Small intestine (tissue), 7 donors: ENCODE data around the gene SHD. TPM values are rescaled to one million over a fixed set of nuclear protein-coding genes. Genes with fewer than 3 reads are reported as not detected.

ENCODE experiments used
- DNase-seq, 2 donors: peaks; one replicate each; pipeline versions ENCODE4 v3.0.0 to v3.0.0-alpha.2; 2013
- FAIRE-seq: peaks from 2 replicates; lab custom pipeline; 2012; peaks lifted over from hg19 to GRCh38; lab: Jason Lieb, UNC
- H3K27ac ChIP-seq, 3 donors: one replicate each; pipeline ENCODE4 v1.5.1; 2013; ENCODE audit warnings: low read length in 2 of 3, mild to moderate bottlenecking in 2 of 3, control low read depth in 1 of 3, inconsistent platforms in 1 of 3, low read depth in 1 of 3, moderate library complexity in 1 of 3
- H3K27me3 ChIP-seq, 3 donors: one replicate each; pipeline ENCODE4 v1.6.1; 2013; ENCODE audit warnings: low read length in 3 of 3, inconsistent platforms in 1 of 3; ENCODE audit not compliant: control insufficient read depth in 3 of 3, insufficient read depth in 3 of 3
- H3K36me3 ChIP-seq, 3 donors: one replicate each; pipeline ENCODE4 v1.6.1; 2013; ENCODE audit warnings: low read length in 3 of 3, inconsistent platforms in 1 of 3, low read depth in 1 of 3, mild to moderate bottlenecking in 1 of 3, moderate library complexity in 1 of 3; ENCODE audit not compliant: control insufficient read depth in 3 of 3, insufficient read depth in 2 of 3
- H3K4me1 ChIP-seq, 3 donors: one replicate each; pipeline ENCODE4 v1.6.1; 2013; ENCODE audit warnings: low read length in 2 of 3, inconsistent platforms in 1 of 3, low read depth in 1 of 3, mild to moderate bottlenecking in 1 of 3, moderate library complexity in 1 of 3; ENCODE audit not compliant: control insufficient read depth in 3 of 3, insufficient read depth in 2 of 3
- H3K4me3 ChIP-seq, 3 donors: one replicate each; pipeline ENCODE4 v1.5.1; 2013; ENCODE audit warnings: low read length in 3 of 3, control low read depth in 1 of 3, inconsistent platforms in 1 of 3, low read depth in 1 of 3, mild to moderate bottlenecking in 1 of 3, moderate library complexity in 1 of 3
- H3K9me3 ChIP-seq, 2 donors: one replicate each; pipeline ENCODE4 v1.6.1; 2013; ENCODE audit warnings: low read depth in 1 of 2, low read length in 1 of 2; ENCODE audit not compliant: control insufficient read depth in 2 of 2, insufficient read depth in 1 of 2
- WGBS, 3 donors: extraction: QIAGEN DNeasy Blood & Tissue Kit; methylation state at CpG; one replicate each; pipeline ENCODE4 v1.1.7; 2013; 5-methylcytosine and 5-hydroxymethylcytosine counted together
- polyA plus RNA-seq, 4 donors: library from polyadenylated mRNA; stranded (reverse) in 3 of 4; unstranded in 1 of 4; fragments of 200-250 nt in 3 of 4; fragments of 120-200 nt in 1 of 4; gene quantifications; one replicate each; pipeline versions ENCODE4 v1.2.1 to v1.2.3, GENCODE V29; 2013
- donor health status: healthy with polysubstance abuse.
- donor health status: control.
- donor health status: control.
- donor health status: Bipolar disorder and iron deficiency.
- donor health status: healthy.

The SHD gene
- polyA plus RNA-seq, 4 donors: 4.7 to 25.7 (median 10.6) TPM

- H3K36me3 ChIP-seq: peaks cover 32 to 89% (median 41%) of the 10 kb centered on the region in 3 donors
- no peak overlapping the region for H3K27ac ChIP-seq
- H3K9me3 ChIP-seq: peaks cover 0 to 23% of the 10 kb centered on the region in 2 donors
- no peak overlapping the region for H3K4me3 ChIP-seq
- DNase-seq (no peak), FAIRE-seq (no peak)
- no peaks in the 10 kb centered on the region for H3K4me1 ChIP-seq
- no peaks in the 10 kb centered on the region for H3K27me3 ChIP-seq
- WGBS, 3 donors: 94 to 95% (median 95%) methylated on average over 20 to 28 of the region's 28 CpGs
Observed at GRCh38 chr19:4258181-4258580, 20.9 kb upstream of the SHD start.

DNA sequence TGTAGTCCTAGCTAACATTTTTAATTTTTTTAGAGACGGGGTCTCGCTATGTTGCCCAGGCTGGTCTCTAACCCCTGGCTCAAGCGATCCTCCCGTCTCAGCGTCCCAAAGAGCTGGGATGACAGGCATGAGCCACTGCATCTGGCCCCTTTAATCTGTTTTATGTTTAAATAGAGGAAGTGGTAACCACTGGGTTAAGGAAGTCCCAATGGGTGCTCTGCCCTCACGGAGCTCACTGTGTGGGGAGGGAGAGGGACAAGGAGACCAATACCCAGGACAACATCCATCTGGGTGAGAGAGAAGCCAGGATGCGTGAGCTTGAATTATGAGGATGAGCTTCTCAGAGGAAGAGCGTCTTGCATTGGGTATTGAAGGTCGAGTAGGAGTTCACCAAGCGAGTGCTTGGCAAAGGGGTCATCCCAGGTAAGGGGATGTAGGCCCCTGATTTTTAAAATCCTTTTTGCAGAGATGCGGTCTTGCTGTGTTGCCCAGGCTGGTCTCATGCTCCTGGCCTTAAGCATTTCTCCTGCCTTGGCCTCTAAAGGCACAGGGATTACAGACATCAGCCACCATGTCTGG is 18.4 kb upstream of the SHD start:
- no peak for DNase-seq
- Histone ChIP-seq H3K27ac (no peak overlapping the region), H3K4me3 (no peak overlapping the region), H3K4me1 (no peaks in the 10 kb centered on the region), H3K36me3 (peaks cover 29 to 87% (median 29%) of the 10 kb centered on the region in 3 donors), H3K9me3 (peaks cover 0 to 9% of the 10 kb centered on the region in 2 donors), H3K27me3 (no peaks in the 10 kb centered on the region)
- no peak for FAIRE-seq
- WGBS, 3 donors: 92 to 96% (median 92%) methylated on average over 11 of the region's 11 CpGs

DNA sequence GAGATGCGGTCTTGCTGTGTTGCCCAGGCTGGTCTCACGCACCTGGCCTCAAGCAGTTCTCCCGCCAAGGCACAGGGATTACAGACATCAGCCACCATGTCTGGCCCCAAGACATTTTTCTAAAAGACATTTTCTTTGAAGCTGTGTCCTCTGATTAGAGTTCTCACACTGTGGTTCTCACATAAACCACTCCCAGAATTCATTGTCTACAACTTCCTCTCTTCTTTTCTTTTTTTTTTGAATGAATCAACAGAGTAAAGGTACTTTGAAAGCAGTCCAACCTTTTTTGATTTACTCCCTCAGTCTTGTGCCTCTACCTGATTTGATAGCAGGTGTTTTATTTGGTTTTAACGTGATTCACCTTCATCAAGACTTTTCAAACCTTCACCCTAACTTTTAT is 14.3 kb upstream of the SHD start:
- H3K36me3 ChIP-seq: peaks cover 13 to 84% (median 20%) of the 10 kb centered on the region in 3 donors
- no peak for FAIRE-seq
- DNase-seq: no peak

GRCh38 chr19:4266253-4267000 is 12.6 kb upstream of the SHD start:
- WGBS, 3 donors: 88 to 94% (median 90%) methylated on average over 18 of the region's 18 CpGs

More for the DNA sequence above, 14.3 kb upstream of the SHD start:
- Histone ChIP-seq H3K4me1 (peaks cover 0 to 3% (median 2%) of the 10 kb centered on the region in 3 donors), H3K9me3 (no peaks in the 10 kb centered on the region), H3K27me3 (no peaks in the 10 kb centered on the region), H3K4me3 (no peak overlapping the region), H3K27ac (no peak overlapping the region)
- WGBS, 3 donors: 55 to 73% (median 56%) methylated on average over 4 of the region's 4 CpGs

GRCh38 chr19:4267101-4267900 is 11.8 kb upstream of the SHD start:
- 29 to 48% (median 32%) methylated on average over 20 to 21 of the region's 21 CpGs for WGBS, 3 donors
- peaks cover 7 to 85% (median 21%) of the 10 kb centered on the region in 3 donors for H3K36me3 ChIP-seq

More at GRCh38 chr19:4266253-4267000, 12.6 kb upstream of the SHD start:
- no peak for FAIRE-seq
- Histone ChIP-seq H3K4me3 (no peak overlapping the region), H3K9me3 (no peaks in the 10 kb centered on the region), H3K4me1 (peaks cover 0 to 3% (median 2%) of the 10 kb centered on the region in 3 donors), H3K27ac (no peak overlapping the region), H3K27me3 (no peaks in the 10 kb centered on the region), H3K36me3 (peaks cover 10 to 84% (median 21%) of the 10 kb centered on the region in 3 donors)
- DNase-seq: no peak

DNA sequence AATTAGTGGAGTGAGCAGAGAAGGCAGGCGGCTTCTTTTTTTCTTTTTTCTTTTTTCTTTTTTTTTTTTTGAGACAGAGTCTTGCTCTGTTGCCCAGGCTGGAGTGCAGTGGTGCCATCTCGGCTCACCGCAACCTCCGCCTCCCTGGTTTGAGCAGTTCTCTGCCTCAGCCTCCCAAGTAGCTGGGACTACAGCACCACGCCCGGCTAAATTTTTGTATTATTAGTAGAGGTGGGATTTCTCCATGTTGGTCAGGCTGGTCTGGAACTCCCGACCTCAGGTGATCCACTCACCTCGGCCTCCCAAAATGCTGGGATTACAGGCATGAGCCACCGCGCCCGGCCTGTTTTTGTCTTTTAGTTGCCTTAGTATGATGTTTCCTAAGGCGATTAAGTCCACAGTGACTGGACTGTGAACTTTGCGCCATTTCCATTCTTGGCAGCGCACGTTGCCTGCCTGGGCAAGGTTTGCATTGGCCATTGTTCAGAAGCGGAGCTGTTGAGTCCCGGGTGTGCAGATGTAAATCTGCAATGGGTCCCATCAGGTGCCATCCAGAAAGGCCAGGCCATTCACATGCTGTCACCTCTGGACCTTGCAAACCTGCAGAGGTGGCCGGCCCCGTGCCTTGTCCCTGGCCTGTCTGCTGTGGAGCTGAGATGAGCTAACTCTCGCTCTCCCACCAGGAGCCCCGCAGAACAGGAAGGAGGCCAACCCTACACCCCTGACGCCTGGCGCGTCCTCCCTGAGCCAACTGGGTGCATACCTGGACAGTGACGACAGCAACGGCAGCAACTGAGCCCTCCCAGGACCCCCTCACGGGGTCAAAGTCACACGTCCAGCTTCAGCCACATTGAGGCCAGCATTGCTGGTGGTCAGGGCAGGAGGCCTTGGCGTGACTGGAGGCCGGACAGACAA is 10.9 kb upstream of the SHD start:
- Histone ChIP-seq H3K4me1 (peaks cover 0 to 3% (median 2%) of the 10 kb centered on the region in 3 donors), H3K27me3 (no peaks in the 10 kb centered on the region), H3K4me3 (no peak overlapping the region), H3K27ac (peak overlapping the region in 2 of 3 donors; percentile 32 to 57), H3K9me3 (peaks cover 0 to 3% of the 10 kb centered on the region in 2 donors), H3K36me3 (peaks cover 2 to 78% (median 16%) of the 10 kb centered on the region in 3 donors)
- 35 to 72% (median 43%) methylated on average over 30 of the region's 30 CpGs for WGBS, 3 donors
- FAIRE-seq (no peak), DNase-seq (peak in 1 of 2 donors; percentile 93)

More at GRCh38 chr19:4267101-4267900, 11.8 kb upstream of the SHD start:
- H3K4me3 ChIP-seq: no peak overlapping the region
- no peaks in the 10 kb centered on the region for H3K27me3 ChIP-seq
- FAIRE-seq (no peak), DNase-seq (peak; percentile 43 to 64)
- peak overlapping the region in 1 of 3 donors; percentile 35 for H3K27ac ChIP-seq
- peaks cover 0 to 3% of the 10 kb centered on the region in 2 donors for H3K9me3 ChIP-seq
- peaks cover 0 to 3% (median 2%) of the 10 kb centered on the region in 3 donors for H3K4me1 ChIP-seq

DNA sequence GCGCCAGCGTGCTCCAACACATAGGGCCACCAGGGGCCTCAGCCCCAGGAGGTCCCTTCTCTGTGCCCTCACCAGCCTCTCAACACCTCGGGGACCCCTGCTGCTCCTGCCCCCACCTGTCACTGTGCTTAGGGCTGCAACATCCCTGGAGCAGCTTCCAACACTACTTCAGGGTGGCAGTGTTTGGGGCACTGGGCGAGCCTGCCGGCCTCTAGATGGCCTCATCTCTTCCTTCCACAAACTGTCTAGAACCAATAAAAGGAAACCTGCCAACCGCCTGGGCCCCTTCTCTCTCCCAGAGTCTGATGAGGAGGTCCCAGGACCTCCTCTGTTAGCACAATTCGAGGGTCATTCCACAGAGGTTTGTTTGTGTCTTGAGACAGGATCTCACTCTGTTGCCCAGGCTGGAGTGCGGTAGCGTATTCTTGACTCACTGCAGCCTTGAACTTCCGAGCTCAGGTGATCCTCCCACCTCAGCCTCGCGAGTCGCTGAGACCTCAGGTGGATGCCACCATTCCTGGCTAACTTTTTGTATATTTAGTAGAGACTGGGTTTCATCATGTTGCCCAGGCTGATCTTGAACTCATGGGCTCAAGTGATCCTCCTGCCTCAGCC is 10.1 kb upstream of the SHD start:
- Histone ChIP-seq H3K36me3 (peaks cover 2 to 74% (median 14%) of the 10 kb centered on the region in 3 donors), H3K27ac (peak overlapping the region in 1 of 3 donors; percentile 57), H3K4me1 (peaks cover 0 to 3% (median 2%) of the 10 kb centered on the region in 3 donors), H3K9me3 (peaks cover 0 to 3% of the 10 kb centered on the region in 2 donors), H3K4me3 (no peak overlapping the region), H3K27me3 (no peaks in the 10 kb centered on the region)
- no peak for DNase-seq
- WGBS, 3 donors: 83 to 88% (median 87%) methylated on average over 13 of the region's 13 CpGs
- FAIRE-seq: no peak
